WI38 (cell line): Measurements from ENCODE around the gene ACACA.

Experiments
- H3K4me3 ChIP-seq: 2 replicates; pipeline ENCODE4 v1.5.1; 2011; ENCODE audit warnings: low read depth, mild to moderate bottlenecking, control low read depth, low read length
- CTCF ChIP-seq: IDR thresholded peaks from 2 replicates; pipeline ENCODE4 v1.5.1; 2012; ENCODE audit warnings: low read depth, mild to moderate bottlenecking, control low read depth, low read length

The ACACA gene

DNA sequence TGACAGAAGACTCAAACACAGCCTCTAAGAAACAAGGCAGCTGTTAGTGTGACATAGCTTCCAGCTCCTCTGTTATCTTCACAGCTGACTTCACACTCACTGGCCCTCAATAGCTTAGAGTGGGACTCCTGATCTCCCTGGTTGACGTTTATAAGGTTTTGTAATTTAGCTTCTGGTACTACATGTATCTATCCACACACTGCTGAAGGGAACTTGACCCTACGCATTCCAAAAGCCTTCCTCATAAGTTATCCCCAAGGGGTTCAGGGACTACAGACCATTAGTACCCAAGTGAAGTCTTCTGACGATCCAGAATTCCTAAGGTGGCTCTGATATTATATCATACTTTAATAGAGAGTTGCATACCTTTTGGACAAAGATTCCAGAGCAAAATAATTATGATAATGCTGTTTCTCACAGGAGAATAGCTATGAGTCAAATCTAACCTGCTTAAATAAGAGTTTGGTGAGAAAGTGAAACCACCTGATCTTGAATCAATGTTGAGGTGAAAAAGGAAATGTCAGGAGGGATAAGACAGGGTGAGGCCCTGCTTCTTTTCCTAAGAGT, 14.5 kb downstream of the ACACA start:
- peak overlapping the region; percentile 26 for H3K4me3 ChIP-seq
- no peak for TF ChIP-seq CTCF

GRCh38 chr17:37391146-37391545, 15.5 kb downstream of the ACACA start:
- no peak overlapping the region for H3K4me3 ChIP-seq
- no peak for TF ChIP-seq CTCF

- no peak overlapping the region for H3K4me3 ChIP-seq
- TF ChIP-seq CTCF: no peak
Measured at GRCh38 chr17:37389160-37389559, 17.5 kb downstream of the ACACA start.

DNA sequence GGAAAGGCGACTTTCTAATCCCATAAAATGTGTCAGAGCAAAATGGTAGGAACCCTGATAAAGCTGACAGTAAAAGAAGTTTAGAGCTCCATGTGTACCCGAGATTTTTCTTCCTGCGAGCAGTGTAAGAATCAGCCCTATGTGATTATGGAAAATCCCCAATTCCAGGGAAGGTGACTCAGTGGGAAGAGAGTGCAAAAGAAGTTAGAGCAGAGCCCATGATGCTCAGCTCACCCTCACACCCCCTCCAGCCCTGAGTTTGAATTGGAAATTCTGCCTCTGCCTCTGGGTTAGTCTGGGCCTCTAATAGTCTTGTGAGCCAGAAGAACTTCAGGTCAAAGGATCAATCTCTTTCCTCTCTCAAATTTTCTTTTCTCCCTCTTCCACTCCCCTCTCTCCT, 18.4 kb downstream of the ACACA start:
- no peak for TF ChIP-seq CTCF
- no peak overlapping the region for H3K4me3 ChIP-seq

DNA sequence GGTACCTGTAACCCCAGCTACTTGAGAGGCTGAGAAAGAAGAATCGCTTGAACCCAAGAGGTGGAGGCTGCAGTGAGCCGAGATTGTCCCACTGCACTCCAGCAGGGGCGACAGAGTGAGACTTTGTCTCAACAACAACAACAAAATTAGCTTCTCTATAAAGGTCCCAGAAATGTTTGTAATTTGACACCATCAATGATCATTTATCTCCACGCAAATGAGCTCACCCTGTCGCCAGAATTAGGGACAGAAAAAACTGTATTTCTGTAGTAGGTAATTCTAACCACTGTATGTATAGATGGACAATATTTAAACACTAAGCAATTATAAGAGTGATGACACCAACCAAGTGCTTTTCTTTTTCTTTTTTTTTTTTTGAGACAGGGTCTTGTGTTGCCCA, 20.2 kb downstream of the ACACA start:
- no peak overlapping the region for H3K4me3 ChIP-seq
- TF ChIP-seq CTCF: no peak

DNA sequence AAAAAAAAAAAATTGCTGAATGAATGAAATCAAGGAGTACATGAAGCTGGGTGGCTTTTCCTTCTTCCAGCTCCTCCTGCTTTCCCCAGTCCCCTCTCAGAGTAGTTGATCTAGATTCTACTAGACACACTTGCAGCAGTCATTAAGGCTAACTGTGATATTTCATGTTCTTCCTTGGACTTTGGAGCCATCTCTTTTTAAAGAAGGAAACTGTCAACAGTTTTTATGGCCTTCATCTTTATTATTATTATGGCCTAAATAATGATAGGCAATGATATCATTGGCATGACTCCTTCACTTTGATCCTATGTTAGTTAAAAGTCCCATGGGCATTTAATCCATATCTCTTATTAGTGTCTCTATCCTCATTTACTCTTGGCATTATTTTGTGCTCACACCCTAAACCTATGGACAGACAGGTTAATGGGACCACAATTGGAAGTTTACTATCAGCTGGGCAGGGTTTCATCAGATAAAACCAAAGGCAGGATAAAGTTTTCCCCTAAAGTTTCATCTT, 21.1 kb downstream of the ACACA start:
- no peak overlapping the region for H3K4me3 ChIP-seq
- no peak for TF ChIP-seq CTCF

DNA sequence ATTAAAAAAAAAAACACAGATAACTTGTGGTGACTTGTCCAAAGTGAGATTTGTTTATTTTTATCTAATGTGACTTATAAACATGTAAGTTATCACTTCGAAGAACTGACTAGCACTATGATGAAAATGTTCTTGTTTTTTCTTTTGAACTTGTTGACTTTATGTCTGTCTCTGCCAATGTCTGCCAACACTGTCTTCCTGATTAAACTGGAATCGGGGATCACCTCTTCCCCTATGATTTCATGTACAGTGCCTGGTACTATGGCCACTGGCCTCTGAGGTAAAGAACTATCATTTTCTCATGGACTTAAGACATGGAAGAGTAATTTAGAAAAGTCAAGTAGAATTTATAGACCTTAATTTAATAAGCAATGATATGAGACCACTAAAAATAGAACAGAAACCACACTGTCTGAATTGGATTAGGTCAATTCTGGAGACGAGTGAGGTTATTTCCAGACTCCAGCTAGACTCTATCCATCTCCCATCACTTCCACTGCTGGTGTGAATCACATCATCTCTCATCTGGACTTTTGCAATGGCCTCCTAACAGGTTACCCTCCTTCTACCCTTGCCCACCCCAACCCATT, 22.0 kb downstream of the ACACA start:
- H3K4me3 ChIP-seq: no peak overlapping the region
- no peak for TF ChIP-seq CTCF
